Measurements from ENCODE around the gene CLEC2L. TPM values are rescaled to one million over a fixed set of nuclear protein-coding genes. Genes with fewer than 3 reads are reported as not detected.
"Not testable (repeated sequence)": the region's sequence is repeated elsewhere in the genome, so short reads cannot be mapped to it uniquely, and the experiment has no call there.

Gene CLEC2L
- total RNA-seq, 1 donor from 2014 or later: not detected

- ATAC-seq (ENCODE audit: low read depth) (no peak), DNase-seq (no peak)
- no peak for TF ChIP-seq CTCF (IDR thresholded peaks at IDR 0.05)
- CTCF ChIA-PET: no interaction called here
- no peaks in the 10 kb centered on the region for H3K9me3 Mint-ChIP-seq
- no peaks in the 10 kb centered on the region for H3K4me1 Mint-ChIP-seq
- H3K27me3 Mint-ChIP-seq: no peaks in the 10 kb centered on the region
- no peak overlapping the region for H3K27ac Mint-ChIP-seq
- H3K4me3 Mint-ChIP-seq: no peak overlapping the region
- H3K36me3 Mint-ChIP-seq (ENCODE audit: low read depth): no peaks in the 10 kb centered on the region
- POLR2A ChIA-PET: interaction anchor here (0.5 kb wide), 1 partner anchor 938 kb away, joined by 3 read pairs; no protein-coding TSS in a partner anchor
- intact Hi-C loops (cut with micrococcal nuclease): no loop called here
Observed at GRCh38 chr7:139542308-139543151, 19.0 kb downstream of the CLEC2L start.

GRCh38 chr7:139543801-139544603 is 20.5 kb downstream of the CLEC2L start:
- TF ChIP-seq CTCF (IDR thresholded peaks at IDR 0.05): no peak
- Mint-ChIP-seq H3K27ac (no peak overlapping the region), H3K9me3 (no peaks in the 10 kb centered on the region), H3K27me3 (no peaks in the 10 kb centered on the region), H3K4me1 (no peaks in the 10 kb centered on the region), H3K4me3 (no peak overlapping the region), H3K36me3 (ENCODE audit: low read depth) (no peaks in the 10 kb centered on the region)
- DNase-seq: no peak
- intact Hi-C loops (cut with micrococcal nuclease): no loop called here
- no peak for ATAC-seq (ENCODE audit: low read depth)
- POLR2A ChIA-PET: interaction anchor here (0.5 kb wide), 1 partner anchor 833 kb away, joined by 4 read pairs; no protein-coding TSS in a partner anchor
- CTCF ChIA-PET: no interaction called here

DNA sequence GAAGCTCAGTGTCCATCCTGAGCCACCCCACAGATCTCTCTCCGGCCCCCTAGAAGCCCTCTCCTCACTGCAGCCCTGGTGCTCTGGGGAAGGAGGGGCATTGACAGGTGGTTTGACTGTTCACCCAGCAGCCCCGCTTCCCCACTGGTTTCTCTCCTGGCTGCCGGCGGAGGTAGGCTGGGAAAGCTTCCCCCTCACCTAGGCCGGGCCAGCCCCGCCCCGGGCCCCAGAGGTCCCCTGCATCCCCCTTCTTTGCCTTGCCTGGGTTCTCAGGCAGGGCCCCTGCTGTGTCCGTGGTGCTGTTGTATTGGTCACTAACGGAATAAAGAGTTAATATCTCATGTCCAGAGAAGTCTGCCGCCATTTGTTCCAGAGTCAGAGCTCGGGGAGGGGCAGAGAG is 21.2 kb downstream of the CLEC2L start:
- no peak for DNase-seq
- H3K9me3 Mint-ChIP-seq: no peaks in the 10 kb centered on the region
- no peaks in the 10 kb centered on the region for H3K27me3 Mint-ChIP-seq
- CTCF ChIA-PET: no interaction called here
- intact Hi-C loops (cut with micrococcal nuclease): no loop called here
- POLR2A ChIA-PET: no interaction called here
- ATAC-seq (ENCODE audit: low read depth): no peak
- H3K27ac Mint-ChIP-seq: no peak overlapping the region
- no peak overlapping the region for H3K4me3 Mint-ChIP-seq
- TF ChIP-seq CTCF (IDR thresholded peaks at IDR 0.05): no peak
- H3K4me1 Mint-ChIP-seq: no peaks in the 10 kb centered on the region
- H3K36me3 Mint-ChIP-seq (ENCODE audit: low read depth): no peaks in the 10 kb centered on the region

DNA sequence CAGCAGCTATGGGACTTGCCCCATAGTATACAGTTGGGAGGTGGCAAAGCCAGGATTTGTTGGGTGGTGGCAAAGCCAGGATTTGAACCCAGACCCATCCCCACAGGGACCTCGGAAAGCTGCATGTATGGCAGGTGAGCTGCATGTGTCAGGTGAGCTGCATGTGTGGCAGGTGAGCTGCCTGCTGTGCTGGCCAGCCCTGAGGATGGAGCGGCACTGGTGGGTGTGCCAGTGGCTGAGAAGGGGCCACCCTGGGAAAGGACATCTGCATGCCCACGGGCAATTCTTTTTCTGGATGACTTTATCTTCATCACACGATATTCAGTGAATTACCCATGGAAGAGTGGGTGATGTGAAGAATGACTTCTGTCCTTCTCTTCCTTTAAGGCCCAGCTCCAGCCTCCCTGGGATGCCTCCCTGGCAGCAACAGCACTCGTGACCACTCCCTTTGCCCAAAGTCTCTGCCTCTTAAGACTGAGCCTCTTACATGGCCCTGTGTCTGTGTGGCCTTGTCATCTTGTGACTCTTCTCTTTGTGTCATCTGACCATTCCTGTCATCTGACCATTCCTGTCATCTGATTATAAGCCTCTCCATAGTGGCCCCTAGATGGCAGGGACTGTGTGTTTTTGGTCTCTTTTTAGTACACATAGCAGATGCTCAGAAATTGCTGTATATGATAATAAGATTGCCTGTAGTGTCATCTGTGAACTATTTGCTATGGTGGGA is 25.0 kb downstream of the CLEC2L start:
- ATAC-seq (ENCODE audit: low read depth): no peak
- Mint-ChIP-seq H3K4me1 (no peaks in the 10 kb centered on the region), H3K27me3 (no peaks in the 10 kb centered on the region), H3K4me3 (no peak overlapping the region), H3K36me3 (ENCODE audit: low read depth) (no peaks in the 10 kb centered on the region), H3K9me3 (no peaks in the 10 kb centered on the region), H3K27ac (no peak overlapping the region)
- no peak for DNase-seq
- CTCF ChIA-PET: no interaction called here
- TF ChIP-seq CTCF (IDR thresholded peaks at IDR 0.05): no peak
- POLR2A ChIA-PET: no interaction called here
- intact Hi-C loops (cut with micrococcal nuclease): no loop called here

DNA sequence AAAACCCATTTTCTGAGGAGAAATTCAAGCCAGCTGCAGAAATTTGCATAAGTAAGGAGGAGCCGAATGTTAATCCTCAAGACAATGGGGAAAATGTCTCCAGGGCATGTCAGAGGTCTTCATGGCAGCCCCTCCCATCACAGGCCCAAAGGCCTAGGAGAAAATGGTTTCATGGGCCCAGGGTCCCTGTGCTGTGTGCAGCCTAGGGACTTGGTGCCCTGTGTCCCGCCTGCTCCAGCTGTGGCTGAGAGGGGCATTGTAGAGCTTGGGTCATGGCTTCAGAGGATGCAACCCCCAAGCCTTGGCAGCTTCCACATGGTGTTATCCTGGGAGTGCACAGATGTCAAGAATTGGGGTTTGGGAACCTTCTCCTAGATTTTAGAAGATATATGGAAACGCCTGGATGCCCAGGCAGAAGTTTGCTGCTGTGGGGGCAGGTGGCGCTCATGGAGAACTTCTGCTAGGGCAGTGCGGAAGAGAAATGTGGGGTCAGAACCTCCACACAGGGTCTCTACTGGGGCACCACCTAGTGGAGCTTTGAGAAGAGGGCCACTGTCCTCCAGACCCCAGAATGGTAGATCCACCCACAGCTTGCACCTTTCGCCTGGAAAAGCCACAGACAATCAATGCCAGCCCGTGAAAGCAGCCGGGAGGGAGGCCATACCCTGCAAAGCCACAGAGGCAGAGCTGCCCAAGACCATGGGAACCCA is 30.7 kb downstream of the CLEC2L start:
- H3K4me3 Mint-ChIP-seq; DNase-seq; ATAC-seq (ENCODE audit: low read depth); H3K27ac Mint-ChIP-seq; H3K9me3 Mint-ChIP-seq; H3K4me1 Mint-ChIP-seq; H3K36me3 Mint-ChIP-seq (ENCODE audit: low read depth); CTCF ChIA-PET; H3K27me3 Mint-ChIP-seq; POLR2A ChIA-PET; intact Hi-C loops (cut with micrococcal nuclease): not testable (repeated sequence)

Data from activated B cell treated with CpG ODN at 0.5 μM for 24 hours (primary cell).